ENCODE results near the gene IPO4. TPM values are rescaled to one million over a fixed set of nuclear protein-coding genes. Genes with fewer than 3 reads are reported as not detected.

The IPO4 gene
- total and polyA plus RNA-seq, 2 of the 13 experiments (the other 11 are each of a cell fraction or from before 2014, with no cell fraction given): 39.0 to 179 TPM

DNA sequence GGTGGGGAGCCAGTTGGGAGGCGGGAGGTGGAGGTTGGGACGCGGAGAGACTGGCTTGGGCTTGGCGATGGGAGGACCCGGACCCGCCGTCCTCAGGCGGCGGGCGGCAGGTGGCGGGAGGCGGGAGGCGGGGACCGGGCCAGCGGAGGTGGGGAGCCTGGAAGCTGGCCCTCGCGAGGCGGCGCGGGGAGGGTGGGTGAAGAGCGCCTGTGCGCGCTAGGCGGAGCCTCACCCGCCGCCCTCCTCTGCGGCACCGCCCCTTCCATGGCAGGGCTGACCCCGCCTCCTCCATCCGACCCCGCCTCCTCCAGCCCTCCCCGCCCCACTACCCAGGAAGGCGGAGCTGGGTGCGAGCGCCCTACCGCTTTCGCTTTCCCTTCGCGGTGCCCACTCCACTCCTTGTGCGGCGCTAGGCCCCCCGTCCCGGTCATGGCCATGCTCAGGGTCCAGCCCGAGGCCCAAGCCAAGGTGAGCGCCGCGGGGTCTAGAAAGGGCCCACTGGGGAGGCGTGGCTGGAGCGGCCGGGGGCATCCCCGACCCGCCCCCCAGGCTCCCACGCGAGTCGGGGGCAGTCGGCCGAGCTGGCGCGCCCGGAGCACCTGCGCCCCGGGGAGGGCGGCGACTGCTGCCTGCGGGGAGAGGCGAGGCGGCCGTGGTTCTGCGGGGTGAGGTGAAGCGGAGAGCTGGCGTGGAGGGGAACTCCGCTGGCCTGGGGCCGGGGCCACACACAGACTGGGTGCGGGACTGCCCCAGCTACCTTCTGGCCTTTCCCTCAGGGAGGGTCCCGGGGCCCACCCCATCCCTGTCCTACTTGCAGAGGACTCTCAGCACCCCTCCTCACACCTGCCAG lies 52.6 kb downstream of the IPO4 start, which contains the start of gene PSME1 (continued):
- TF ChIP-seq, protein P1, sequence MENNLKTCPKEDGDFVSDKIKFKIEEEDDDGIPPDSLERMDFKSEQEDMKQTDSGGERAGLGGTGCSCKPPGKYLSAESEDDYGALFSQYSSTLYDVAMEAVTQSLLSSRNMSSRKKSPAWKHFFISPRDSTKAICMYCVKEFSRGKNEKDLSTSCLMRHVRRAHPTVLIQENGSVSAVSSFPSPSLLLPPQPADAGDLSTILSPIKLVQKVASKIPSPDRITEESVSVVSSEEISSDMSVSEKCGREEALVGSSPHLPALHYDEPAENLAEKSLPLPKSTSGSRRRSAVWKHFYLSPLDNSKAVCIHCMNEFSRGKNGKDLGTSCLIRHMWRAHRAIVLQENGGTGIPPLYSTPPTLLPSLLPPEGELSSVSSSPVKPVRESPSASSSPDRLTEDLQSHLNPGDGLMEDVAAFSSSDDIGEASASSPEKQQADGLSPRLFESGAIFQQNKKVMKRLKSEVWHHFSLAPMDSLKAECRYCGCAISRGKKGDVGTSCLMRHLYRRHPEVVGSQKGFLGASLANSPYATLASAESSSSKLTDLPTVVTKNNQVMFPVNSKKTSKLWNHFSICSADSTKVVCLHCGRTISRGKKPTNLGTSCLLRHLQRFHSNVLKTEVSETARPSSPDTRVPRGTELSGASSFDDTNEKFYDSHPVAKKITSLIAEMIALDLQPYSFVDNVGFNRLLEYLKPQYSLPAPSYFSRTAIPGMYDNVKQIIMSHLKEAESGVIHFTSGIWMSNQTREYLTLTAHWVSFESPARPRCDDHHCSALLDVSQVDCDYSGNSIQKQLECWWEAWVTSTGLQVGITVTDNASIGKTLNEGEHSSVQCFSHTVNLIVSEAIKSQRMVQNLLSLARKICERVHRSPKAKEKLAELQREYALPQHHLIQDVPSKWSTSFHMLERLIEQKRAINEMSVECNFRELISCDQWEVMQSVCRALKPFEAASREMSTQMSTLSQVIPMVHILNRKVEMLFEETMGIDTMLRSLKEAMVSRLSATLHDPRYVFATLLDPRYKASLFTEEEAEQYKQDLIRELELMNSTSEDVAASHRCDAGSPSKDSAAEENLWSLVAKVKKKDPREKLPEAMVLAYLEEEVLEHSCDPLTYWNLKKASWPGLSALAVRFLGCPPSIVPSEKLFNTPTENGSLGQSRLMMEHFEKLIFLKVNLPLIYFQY (CRISPR knock-in tag; IDR thresholded peaks at IDR 0.05; ENCODE audit: borderline replicate concordance): peak; percentile 85; the same call in 1 of the 2 replicates
- TF ChIP-seq ZNF343 (CRISPR knock-in tag; IDR thresholded peaks at IDR 0.05) (no peak), SOX6 (IDR thresholded peaks at IDR 0.05) (no peak), SOX6 (CRISPR knock-in tag; IDR thresholded peaks at IDR 0.05) (peak; percentile 54), ZFP36L2 (CRISPR knock-in tag; IDR thresholded peaks at IDR 0.05) (0 out of 2 replicates have a peak, but pooled peaks have one; percentile 87), SMARCC2 (IDR thresholded peaks at IDR 0.05) (no peak), HNRNPK (IDR thresholded peaks at IDR 0.05; ENCODE audit: low read depth, low read length, poor library complexity, severe bottlenecking) (peak; percentile 83), ZBTB38 (CRISPR knock-in tag; IDR thresholded peaks at IDR 0.05) (peak; percentile 83), ZNF160 (CRISPR knock-in tag; IDR thresholded peaks at IDR 0.05) (peak; percentile 83), RAD21 (CRISPR knock-in tag; IDR thresholded peaks at IDR 0.05) (peak; percentile 71), DMAP1 (CRISPR knock-in tag; IDR thresholded peaks at IDR 0.05) (peak; percentile 76; the same call in 1 of the 2 replicates), RFXAP (CRISPR knock-in tag; IDR thresholded peaks at IDR 0.05; ENCODE audit: borderline replicate concordance) (peak; percentile 83; the same call in 1 of the 2 replicates), FOXO1 (CRISPR knock-in tag; IDR thresholded peaks at IDR 0.05) (peak; percentile 34), PAWR (CRISPR knock-in tag; IDR thresholded peaks at IDR 0.05; ENCODE audit: borderline replicate concordance) (no peak), ZNF879 (CRISPR knock-in tag; IDR thresholded peaks at IDR 0.05) (no peak; the same call in 1 of the 2 replicates), ZNF737 (CRISPR knock-in tag; IDR thresholded peaks at IDR 0.05; ENCODE audit: borderline replicate concordance) (no peak)
- TF ChIP-seq, protein P2, sequence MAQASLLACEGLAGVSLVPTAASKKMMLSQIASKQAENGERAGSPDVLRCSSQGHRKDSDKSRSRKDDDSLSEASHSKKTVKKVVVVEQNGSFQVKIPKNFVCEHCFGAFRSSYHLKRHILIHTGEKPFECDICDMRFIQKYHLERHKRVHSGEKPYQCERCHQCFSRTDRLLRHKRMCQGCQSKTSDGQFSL (CRISPR knock-in tag; IDR thresholded peaks at IDR 0.05): peak; percentile 66; the same call in 1 of the 2 replicates
- TF ChIP-seq, protein P3, sequence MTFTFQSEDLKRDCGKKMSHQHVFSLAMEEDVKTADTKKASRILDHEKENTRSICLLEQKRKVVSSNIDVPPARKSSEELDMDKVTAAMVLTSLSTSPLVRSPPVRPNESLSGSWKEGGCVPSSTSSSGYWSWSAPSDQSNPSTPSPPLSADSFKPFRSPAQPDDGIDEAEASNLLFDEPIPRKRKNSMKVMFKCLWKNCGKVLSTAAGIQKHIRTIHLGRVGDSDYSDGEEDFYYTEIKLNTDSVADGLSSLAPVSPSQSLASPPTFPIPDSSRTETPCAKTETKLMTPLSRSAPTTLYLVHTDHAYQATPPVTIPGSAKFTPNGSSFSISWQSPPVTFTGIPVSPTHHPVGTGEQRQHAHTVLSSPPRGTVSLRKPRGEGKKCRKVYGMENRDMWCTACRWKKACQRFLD (CRISPR knock-in tag; IDR thresholded peaks at IDR 0.05; ENCODE audit: borderline replicate concordance): 0 out of 2 replicates have a peak, but pooled peaks have one; percentile 22
- TF ChIP-seq, protein P4, sequence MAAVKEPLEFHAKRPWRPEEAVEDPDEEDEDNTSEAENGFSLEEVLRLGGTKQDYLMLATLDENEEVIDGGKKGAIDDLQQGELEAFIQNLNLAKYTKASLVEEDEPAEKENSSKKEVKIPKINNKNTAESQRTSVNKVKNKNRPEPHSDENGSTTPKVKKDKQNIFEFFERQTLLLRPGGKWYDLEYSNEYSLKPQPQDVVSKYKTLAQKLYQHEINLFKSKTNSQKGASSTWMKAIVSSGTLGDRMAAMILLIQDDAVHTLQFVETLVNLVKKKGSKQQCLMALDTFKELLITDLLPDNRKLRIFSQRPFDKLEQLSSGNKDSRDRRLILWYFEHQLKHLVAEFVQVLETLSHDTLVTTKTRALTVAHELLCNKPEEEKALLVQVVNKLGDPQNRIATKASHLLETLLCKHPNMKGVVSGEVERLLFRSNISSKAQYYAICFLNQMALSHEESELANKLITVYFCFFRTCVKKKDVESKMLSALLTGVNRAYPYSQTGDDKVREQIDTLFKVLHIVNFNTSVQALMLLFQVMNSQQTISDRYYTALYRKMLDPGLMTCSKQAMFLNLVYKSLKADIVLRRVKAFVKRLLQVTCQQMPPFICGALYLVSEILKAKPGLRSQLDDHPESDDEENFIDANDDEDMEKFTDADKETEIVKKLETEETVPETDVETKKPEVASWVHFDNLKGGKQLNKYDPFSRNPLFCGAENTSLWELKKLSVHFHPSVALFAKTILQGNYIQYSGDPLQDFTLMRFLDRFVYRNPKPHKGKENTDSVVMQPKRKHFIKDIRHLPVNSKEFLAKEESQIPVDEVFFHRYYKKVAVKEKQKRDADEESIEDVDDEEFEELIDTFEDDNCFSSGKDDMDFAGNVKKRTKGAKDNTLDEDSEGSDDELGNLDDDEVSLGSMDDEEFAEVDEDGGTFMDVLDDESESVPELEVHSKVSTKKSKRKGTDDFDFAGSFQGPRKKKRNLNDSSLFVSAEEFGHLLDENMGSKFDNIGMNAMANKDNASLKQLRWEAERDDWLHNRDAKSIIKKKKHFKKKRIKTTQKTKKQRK (IDR thresholded peaks at IDR 0.05; ENCODE audit: low read length): no peak
- TF ChIP-seq, protein P5, sequence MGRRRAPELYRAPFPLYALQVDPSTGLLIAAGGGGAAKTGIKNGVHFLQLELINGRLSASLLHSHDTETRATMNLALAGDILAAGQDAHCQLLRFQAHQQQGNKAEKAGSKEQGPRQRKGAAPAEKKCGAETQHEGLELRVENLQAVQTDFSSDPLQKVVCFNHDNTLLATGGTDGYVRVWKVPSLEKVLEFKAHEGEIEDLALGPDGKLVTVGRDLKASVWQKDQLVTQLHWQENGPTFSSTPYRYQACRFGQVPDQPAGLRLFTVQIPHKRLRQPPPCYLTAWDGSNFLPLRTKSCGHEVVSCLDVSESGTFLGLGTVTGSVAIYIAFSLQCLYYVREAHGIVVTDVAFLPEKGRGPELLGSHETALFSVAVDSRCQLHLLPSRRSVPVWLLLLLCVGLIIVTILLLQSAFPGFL (CRISPR knock-in tag; IDR thresholded peaks at IDR 0.05): no peak

All from HepG2 (cell line).